GM12864 (cell line): Measurements from ENCODE around the gene C19orf33.

Source experiments
- DNase-seq: peaks from one replicate; pipeline ENCODE4 v3.0.0-alpha.2; 2011; ENCODE audit warnings: low read depth
- H3K4me3 ChIP-seq: 2 replicates; pipeline ENCODE4 v1.5.1; 2011; ENCODE audit warnings: mild to moderate bottlenecking, low read depth, low read length, control low read depth
- CTCF ChIP-seq: IDR thresholded peaks from 2 replicates; pipeline ENCODE4 v1.5.1; 2011; ENCODE audit warnings: low read depth, mild to moderate bottlenecking, moderate library complexity, low read length, control low read depth, inconsistent platforms; ENCODE audit errors: missing control alignments

The C19orf33 gene

GRCh38 chr19:38288123-38288855, 15.8 kb upstream of the C19orf33 start:
- no peak for TF ChIP-seq CTCF
- no peak overlapping the region for H3K4me3 ChIP-seq
- no peak for DNase-seq

GRCh38 chr19:38289955-38290354, 14.1 kb upstream of the C19orf33 start:
- TF ChIP-seq CTCF: no peak
- H3K4me3 ChIP-seq: no peak overlapping the region
- DNase-seq: no peak

- no peak for DNase-seq
- no peak overlapping the region for H3K4me3 ChIP-seq
- TF ChIP-seq CTCF: no peak
Observed at GRCh38 chr19:38290631-38291147, 13.4 kb upstream of the C19orf33 start.

GRCh38 chr19:38291855-38292254, 12.2 kb upstream of the C19orf33 start:
- TF ChIP-seq CTCF: no peak
- no peak overlapping the region for H3K4me3 ChIP-seq
- DNase-seq: no peak

GRCh38 chr19:38293281-38293680, 10.8 kb upstream of the C19orf33 start:
- no peak overlapping the region for H3K4me3 ChIP-seq
- no peak for DNase-seq
- TF ChIP-seq CTCF: no peak

- DNase-seq: no peak
- no peak for TF ChIP-seq CTCF
- no peak overlapping the region for H3K4me3 ChIP-seq
Observed at GRCh38 chr19:38294090-38294489, 10.0 kb upstream of the C19orf33 start.
